ENCODE measurements around the gene FAM76A.

The FAM76A gene

GRCh38 chr1:27727126-27727525 is 1.4 kb downstream of the FAM76A start:
- H4K20me1 ChIP-seq (ENCODE audit: insufficient read depth, low read length): no peaks in the 10 kb centered on the region
- no peaks in the 10 kb centered on the region for H3K9me3 ChIP-seq (ENCODE audit: insufficient read depth, low read length, severe bottlenecking)
- H3K9ac ChIP-seq (ENCODE audit: low read depth, low read length): peak overlapping the region; percentile 97
- H2AFZ ChIP-seq (ENCODE audit: low read depth, low read length): no peak overlapping the region
- peaks cover 21% of the 10 kb centered on the region for H3K4me1 ChIP-seq (ENCODE audit: insufficient read depth, low read length)
- H3K27ac ChIP-seq (ENCODE audit: low read length): 0 out of 2 replicates have a peak overlapping the region, but pooled peaks have one; percentile 11
- H3K79me2 ChIP-seq (ENCODE audit: insufficient read depth, low read length): peaks cover 18% of the 10 kb centered on the region
- peak overlapping the region in 1 of 2 experiments; percentile 99; a peak in 2 of 4 replicates for H3K4me3 ChIP-seq (ENCODE audit: low read depth in 1 of 2, low read length in 2 of 2)
- H3K27me3 ChIP-seq (ENCODE audit: insufficient read depth, low read length, poor library complexity): no peaks in the 10 kb centered on the region
- H3K36me3 ChIP-seq (ENCODE audit: insufficient read depth, low read length): peaks cover 21% of the 10 kb centered on the region
- no peak for ATAC-seq (ENCODE audit: insufficient read depth, low read depth)
- DNase-seq: no peak
- H3K4me2 ChIP-seq (ENCODE audit: insufficient read depth, low read length): peak overlapping the region; percentile 81
- no peak for TF ChIP-seq EZH2 (IDR thresholded peaks at IDR 0.05; ENCODE audit: borderline replicate concordance, low read depth, low read length, severe bottlenecking)
- TF ChIP-seq CTCF (IDR thresholded peaks at IDR 0.05; ENCODE audit: borderline replicate concordance, extremely low read depth, low read length, poor library complexity, severe bottlenecking): no peak

- no peak for ATAC-seq (ENCODE audit: insufficient read depth, low read depth)
- Histone ChIP-seq H3K27me3 (ENCODE audit: insufficient read depth, low read length, poor library complexity) (no peaks in the 10 kb centered on the region), H2AFZ (ENCODE audit: low read depth, low read length) (no peak overlapping the region), H3K9ac (ENCODE audit: low read depth, low read length) (no peak overlapping the region), H3K9me3 (ENCODE audit: insufficient read depth, low read length, severe bottlenecking) (no peaks in the 10 kb centered on the region), H3K4me3 (ENCODE audit: low read depth in 1 of 2, low read length in 2 of 2) (no peak overlapping the region), H3K36me3 (ENCODE audit: insufficient read depth, low read length) (peaks cover 41% of the 10 kb centered on the region), H3K4me2 (ENCODE audit: insufficient read depth, low read length) (no peak overlapping the region), H3K4me1 (ENCODE audit: insufficient read depth, low read length) (no peaks in the 10 kb centered on the region), H3K79me2 (ENCODE audit: insufficient read depth, low read length) (no peaks in the 10 kb centered on the region), H3K27ac (ENCODE audit: low read length) (no peak overlapping the region), H4K20me1 (ENCODE audit: insufficient read depth, low read length) (no peaks in the 10 kb centered on the region)
- no peak for DNase-seq
- TF ChIP-seq CTCF (IDR thresholded peaks at IDR 0.05; ENCODE audit: borderline replicate concordance, extremely low read depth, low read length, poor library complexity, severe bottlenecking) (no peak), EZH2 (IDR thresholded peaks at IDR 0.05; ENCODE audit: borderline replicate concordance, low read depth, low read length, severe bottlenecking) (no peak)
Measured at GRCh38 chr1:27736252-27736651, 10.5 kb downstream of the FAM76A start.

GRCh38 chr1:27741121-27741520 is 15.4 kb downstream of the FAM76A start:
- no peaks in the 10 kb centered on the region for H3K9me3 ChIP-seq (ENCODE audit: insufficient read depth, low read length, severe bottlenecking)
- no peaks in the 10 kb centered on the region for H3K27me3 ChIP-seq (ENCODE audit: insufficient read depth, low read length, poor library complexity)
- H3K4me1 ChIP-seq (ENCODE audit: insufficient read depth, low read length): no peaks in the 10 kb centered on the region
- H3K36me3 ChIP-seq (ENCODE audit: insufficient read depth, low read length): peaks cover 28% of the 10 kb centered on the region
- H3K79me2 ChIP-seq (ENCODE audit: insufficient read depth, low read length): no peaks in the 10 kb centered on the region
- no peak overlapping the region for H3K9ac ChIP-seq (ENCODE audit: low read depth, low read length)
- no peak overlapping the region for H2AFZ ChIP-seq (ENCODE audit: low read depth, low read length)
- H4K20me1 ChIP-seq (ENCODE audit: insufficient read depth, low read length): no peaks in the 10 kb centered on the region
- no peak overlapping the region for H3K27ac ChIP-seq (ENCODE audit: low read length)
- no peak for TF ChIP-seq CTCF (IDR thresholded peaks at IDR 0.05; ENCODE audit: borderline replicate concordance, extremely low read depth, low read length, poor library complexity, severe bottlenecking)
- TF ChIP-seq EZH2 (IDR thresholded peaks at IDR 0.05; ENCODE audit: borderline replicate concordance, low read depth, low read length, severe bottlenecking): no peak
- ATAC-seq (ENCODE audit: insufficient read depth, low read depth) (no peak), DNase-seq (no peak)
- no peak overlapping the region for H3K4me3 ChIP-seq (ENCODE audit: low read depth in 1 of 2, low read length in 2 of 2)
- no peak overlapping the region for H3K4me2 ChIP-seq (ENCODE audit: insufficient read depth, low read length)

- Histone ChIP-seq H4K20me1 (ENCODE audit: insufficient read depth, low read length) (no peaks in the 10 kb centered on the region), H3K4me1 (ENCODE audit: insufficient read depth, low read length) (no peaks in the 10 kb centered on the region), H3K9ac (ENCODE audit: low read depth, low read length) (no peak overlapping the region), H3K4me3 (ENCODE audit: low read depth in 1 of 2, low read length in 2 of 2) (no peak overlapping the region), H3K79me2 (ENCODE audit: insufficient read depth, low read length) (no peaks in the 10 kb centered on the region), H3K9me3 (ENCODE audit: insufficient read depth, low read length, severe bottlenecking) (no peaks in the 10 kb centered on the region), H2AFZ (ENCODE audit: low read depth, low read length) (no peak overlapping the region), H3K27ac (ENCODE audit: low read length) (no peak overlapping the region), H3K27me3 (ENCODE audit: insufficient read depth, low read length, poor library complexity) (no peaks in the 10 kb centered on the region), H3K36me3 (ENCODE audit: insufficient read depth, low read length) (peaks cover 43% of the 10 kb centered on the region), H3K4me2 (ENCODE audit: insufficient read depth, low read length) (no peak overlapping the region)
- no peak for DNase-seq
- TF ChIP-seq CTCF (IDR thresholded peaks at IDR 0.05; ENCODE audit: borderline replicate concordance, extremely low read depth, low read length, poor library complexity, severe bottlenecking) (no peak), EZH2 (IDR thresholded peaks at IDR 0.05; ENCODE audit: borderline replicate concordance, low read depth, low read length, severe bottlenecking) (no peak)
- ATAC-seq (ENCODE audit: insufficient read depth, low read depth): no peak
Measured at GRCh38 chr1:27744556-27744955, 18.8 kb downstream of the FAM76A start.

All from DND-41 (cell line).